OCI-LY7 (cell line): ENCODE measurements around the gene VPS37C.
"Not testable (repeated sequence)": the region's sequence is repeated elsewhere in the genome, so short reads cannot be mapped to it uniquely, and the experiment has no call there.

ENCODE experiments used
- EZH2phosphoT487 ChIP-seq: fragments of 200-600 bp; sonication (generic); IDR thresholded peaks from 2 replicates; pipeline ENCODE4 v1.6.1; 2018; ENCODE audit warnings: low read depth, borderline replicate concordance, mild to moderate bottlenecking, mixed run types, antibody characterized with exemption, low read length, moderate library complexity, mixed read lengths
- TF ChIP-seq, protein P1 (sequence below): fragments of 200-600 bp; sonication (generic); conservative IDR thresholded peaks from 2 replicates; pipeline ENCODE4 v1.5.1; 2014; ENCODE audit warnings: mild to moderate bottlenecking, antibody characterized with exemption, low read length, moderate library complexity, mixed read lengths

DNA sequence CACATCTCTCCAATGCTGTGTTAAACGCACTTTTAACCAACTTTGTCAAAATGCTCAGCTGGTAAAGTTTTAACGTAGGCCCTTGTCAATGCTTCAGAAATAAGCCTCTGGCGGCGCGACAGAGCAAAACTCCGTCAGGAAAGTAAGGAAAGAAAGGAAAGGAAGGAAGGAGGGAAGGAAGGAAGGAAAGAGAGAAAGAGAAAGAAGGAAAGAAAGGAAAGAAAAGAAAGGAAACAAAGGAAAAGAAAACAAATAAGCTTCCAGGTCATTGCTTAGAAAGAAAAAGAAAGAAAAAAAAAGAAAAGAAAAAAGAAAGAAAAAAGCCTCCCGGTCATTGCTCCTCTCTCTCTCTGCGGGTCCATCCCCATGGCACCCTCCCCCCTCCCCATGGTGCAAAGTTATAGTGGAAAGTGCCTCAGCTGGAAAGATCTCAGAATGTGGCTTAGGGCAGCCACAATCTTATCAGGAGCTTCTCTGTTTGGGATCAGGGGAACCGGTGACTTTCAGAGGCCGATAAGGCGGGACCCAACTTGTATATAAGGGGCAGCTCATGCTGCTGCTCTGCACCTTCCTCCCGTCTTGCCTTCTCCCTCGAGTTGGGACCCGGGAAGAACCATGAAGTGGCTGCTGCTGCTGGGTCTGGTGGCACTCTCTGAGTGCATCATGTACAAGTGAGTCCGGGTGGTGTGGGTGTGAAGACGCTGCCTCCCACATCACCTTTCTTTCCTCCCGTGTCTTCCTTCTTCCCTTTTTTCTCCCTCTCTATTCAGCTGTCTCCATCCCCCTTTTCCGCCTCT lies 41.9 kb upstream of the VPS37C start, which contains the start of gene PGA3:
- TF ChIP-seq, protein P1, sequence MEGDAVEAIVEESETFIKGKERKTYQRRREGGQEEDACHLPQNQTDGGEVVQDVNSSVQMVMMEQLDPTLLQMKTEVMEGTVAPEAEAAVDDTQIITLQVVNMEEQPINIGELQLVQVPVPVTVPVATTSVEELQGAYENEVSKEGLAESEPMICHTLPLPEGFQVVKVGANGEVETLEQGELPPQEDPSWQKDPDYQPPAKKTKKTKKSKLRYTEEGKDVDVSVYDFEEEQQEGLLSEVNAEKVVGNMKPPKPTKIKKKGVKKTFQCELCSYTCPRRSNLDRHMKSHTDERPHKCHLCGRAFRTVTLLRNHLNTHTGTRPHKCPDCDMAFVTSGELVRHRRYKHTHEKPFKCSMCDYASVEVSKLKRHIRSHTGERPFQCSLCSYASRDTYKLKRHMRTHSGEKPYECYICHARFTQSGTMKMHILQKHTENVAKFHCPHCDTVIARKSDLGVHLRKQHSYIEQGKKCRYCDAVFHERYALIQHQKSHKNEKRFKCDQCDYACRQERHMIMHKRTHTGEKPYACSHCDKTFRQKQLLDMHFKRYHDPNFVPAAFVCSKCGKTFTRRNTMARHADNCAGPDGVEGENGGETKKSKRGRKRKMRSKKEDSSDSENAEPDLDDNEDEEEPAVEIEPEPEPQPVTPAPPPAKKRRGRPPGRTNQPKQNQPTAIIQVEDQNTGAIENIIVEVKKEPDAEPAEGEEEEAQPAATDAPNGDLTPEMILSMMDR: not testable (repeated sequence)
- not testable (repeated sequence) for TF ChIP-seq EZH2phosphoT487
